NCI-H128 (cell line): ENCODE measurements around the gene PHLDB1.

ENCODE experiments used
- DNase-seq: peaks from one replicate; lab custom pipeline; 2025; ENCODE audit not compliant: unreplicated experiment; lab: John Stamatoyannopoulos, UW

Gene PHLDB1

DNA sequence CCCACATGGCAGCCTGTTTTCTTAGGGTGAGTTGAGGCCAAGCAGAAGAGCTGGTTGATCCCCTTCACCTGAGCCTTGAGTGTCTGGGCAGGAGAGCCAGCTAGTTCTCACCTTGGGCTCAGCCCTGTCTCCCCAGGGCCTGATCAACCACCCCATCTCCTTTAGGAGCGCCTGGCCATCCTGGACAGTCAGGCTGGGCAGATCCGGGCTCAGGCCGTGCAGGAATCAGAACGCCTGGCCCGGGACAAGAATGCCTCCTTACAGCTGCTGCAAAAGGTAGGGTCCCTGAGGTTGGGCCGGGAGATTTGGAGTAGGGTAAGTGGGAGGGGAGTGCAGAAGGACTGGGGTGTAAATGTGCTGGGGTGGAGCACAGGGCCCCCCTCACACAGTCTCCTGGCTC lies 31.3 kb downstream of the PHLDB1 start:
- no peak for DNase-seq

DNA sequence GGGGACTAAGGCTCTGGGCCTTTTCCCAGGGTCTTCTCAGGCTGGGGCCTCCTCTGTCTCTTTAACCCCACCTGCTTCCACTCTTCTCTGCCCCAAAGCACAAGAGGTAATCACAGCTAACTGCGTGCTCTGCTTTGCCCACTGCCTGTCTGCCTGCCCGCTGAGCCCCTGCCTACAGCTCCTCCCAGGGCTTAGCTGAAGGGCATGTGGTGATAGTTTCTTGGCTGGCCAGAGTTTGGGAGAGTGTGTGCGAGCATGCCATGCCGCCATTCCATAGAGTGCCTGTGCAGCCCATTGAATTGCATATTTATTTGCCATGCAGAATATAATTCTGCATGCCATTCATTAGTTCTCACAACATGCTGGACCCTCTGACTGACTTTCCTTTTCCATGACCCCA lies 32.5 kb downstream of the PHLDB1 start:
- DNase-seq = no peak

DNA sequence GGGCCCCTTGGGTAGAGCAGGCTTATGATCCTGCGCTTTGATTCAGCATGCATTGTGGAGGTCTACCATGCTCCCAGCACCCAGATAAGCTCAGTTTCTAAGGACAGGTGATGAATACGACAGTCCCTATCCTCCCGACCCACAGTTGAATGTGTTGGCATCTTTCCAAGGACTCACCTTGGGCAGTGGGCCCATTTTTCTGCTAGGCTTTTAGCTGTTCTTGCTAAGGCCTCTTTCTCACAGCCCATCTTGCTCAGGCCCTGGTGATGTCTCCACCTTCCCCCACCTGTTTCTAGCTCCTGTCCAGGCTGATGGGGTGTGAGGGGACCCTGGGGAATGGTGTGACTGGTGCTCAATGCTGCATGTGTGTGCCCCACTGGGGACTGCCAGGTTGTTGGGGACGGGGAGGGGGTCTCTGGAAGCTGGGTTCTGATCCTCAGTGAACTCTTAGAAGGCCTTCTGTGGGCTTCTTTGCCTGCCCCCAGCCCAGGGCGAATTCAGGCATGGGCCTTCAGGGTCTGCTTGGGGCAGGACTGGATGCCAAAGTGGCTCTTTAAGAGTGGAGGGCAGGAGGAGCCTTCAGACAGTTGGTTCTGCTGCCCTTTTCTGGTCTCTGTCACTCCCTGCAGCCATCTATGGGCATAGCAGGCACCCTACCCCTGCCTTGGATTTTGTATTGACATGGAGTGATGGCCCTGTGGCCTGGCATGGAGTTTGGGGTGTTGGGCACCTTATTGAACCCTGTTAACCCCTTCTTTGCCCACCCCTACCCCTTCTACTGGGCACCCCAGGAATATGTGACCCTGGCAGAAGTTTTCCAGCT lies 33.1 kb downstream of the PHLDB1 start:
- DNase-seq = no peak

DNA sequence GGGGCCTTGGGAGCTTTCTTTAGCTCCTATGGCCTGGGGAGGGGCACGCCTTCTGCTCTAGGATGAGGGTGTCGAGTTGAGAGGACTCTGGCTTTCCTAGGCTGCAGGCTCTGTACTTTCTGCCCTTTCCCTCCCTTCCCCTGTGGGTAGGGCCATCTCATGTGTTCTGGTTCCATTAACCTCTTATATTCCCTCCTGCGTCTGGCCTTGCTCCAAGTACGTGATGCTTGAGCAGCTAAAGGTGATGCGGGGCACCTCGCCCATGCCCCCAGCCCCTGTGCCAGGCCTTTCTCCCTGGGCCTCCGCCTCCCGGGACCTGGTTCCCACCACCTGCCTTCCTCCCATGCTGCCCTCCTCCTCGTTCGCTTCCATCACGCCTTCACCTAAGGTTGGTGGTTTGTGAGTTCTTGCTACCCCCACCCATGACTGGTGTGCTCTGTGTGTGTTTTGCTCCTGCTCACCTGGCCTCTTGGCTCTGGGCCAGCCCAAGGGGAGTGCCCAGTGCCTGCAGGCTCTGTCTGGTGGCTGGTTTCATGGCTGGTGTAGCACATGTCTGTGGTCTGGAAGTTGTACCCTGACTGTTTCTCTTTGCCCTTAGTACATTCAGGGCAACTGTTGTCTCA lies 34.1 kb downstream of the PHLDB1 start:
- peak; percentile 47 for DNase-seq

DNA sequence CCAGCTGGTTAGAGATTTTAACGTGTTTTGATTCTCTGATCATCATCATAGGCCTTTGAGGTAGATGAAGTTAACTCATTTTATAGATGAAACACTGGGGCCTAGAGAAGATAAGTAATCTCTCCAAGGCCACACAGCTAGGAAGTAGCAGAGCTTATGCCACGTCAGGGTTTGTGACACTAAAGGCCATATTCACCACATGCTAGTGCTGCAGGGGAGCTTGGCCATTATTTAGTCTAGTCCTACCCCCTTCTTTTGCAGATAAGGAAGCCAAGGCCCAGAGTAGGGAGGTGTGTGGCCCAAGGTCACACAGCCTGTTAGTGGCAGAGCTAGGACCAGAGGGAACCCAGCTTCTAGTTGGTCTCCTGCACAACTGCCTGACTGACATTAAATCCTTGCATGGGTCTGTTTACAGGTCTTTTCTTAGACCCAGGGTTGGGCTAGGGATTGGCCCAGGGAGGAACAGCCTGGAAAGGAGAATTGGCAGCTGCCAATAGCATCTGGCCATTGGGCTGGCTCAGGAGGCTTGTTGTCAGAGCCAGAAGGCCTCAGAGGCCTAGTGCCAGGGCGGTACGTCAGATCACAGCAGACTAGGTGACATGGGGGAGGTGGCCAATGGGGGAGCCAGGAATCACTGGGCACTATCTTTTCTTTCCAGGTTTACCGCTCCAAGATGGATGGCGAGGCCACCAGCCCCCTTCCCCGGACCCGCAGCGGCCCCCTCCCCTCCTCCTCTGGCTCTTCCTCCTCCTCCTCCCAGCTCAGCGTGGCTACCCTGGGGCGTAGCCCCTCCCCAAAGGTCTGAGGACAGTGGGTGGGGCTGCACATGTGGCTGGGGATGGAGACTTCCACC lies 36.0 kb downstream of the PHLDB1 start:
- DNase-seq = no peak

DNA sequence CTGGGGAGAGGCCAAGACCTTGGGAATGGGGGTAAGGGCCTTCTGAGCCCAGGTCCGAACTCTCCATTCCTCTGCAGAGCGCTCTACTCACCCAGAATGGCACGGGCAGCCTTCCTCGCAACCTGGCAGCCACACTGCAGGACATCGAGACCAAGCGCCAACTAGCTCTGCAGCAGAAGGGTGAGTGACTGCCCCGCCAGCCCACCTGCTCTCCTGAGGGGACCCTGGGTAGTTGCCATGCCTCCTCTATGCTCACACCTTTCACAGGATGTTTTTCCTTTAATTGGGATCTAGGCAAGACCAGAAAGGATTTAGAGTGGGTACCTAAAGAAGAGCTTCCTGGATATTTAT lies 36.6 kb downstream of the PHLDB1 start:
- no peak for DNase-seq

DNA sequence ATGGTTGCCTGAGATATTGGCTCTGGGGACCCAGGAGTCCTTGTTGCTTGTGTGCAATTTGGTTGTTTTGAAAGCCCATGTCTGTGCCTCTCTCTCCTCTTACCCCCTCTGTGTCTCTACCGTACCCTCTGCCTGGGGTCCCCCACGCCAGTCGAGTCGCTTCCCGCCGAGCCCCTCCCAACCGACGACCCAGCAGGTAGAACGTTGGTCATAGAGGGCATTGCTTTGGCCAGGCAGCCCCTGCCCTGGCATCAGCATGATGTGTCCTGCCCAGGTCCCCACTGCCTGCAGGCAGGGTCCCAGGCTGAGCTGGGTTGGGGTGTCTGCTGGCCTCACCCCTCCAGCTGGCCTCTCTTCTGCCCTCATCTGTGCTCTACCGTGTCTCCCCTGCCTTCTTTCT lies 37.1 kb downstream of the PHLDB1 start:
- DNase-seq = no peak

DNA sequence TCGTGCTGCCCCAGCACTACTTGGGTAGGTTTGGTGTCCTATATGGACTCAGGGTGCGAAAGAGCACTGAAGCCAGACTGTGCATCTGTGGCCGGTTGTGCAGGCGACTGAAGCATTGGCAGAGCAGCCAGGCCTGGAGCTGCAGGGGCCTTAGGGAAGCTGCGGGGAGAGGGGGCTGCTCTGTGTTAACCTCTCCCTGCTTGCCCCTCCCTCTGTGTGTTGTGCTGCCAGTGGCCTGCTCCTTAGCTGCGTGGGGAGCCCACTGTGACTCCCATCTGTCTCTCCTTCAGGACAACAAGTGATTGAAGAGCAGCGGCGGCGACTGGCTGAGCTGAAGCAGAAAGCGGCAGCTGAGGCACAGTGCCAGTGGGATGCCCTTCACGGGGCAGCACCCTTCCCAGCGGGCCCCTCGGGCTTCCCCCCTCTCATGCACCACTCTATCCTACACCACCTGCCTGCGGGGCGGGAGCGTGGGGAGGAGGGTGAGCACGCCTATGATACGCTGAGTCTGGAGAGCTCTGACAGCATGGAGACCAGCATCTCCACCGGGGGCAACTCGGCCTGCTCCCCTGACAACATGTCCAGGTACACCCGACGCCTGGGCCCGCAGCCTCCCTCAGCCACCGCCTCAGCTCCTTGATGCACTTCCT lies 37.8 kb downstream of the PHLDB1 start:
- no peak for DNase-seq

DNA sequence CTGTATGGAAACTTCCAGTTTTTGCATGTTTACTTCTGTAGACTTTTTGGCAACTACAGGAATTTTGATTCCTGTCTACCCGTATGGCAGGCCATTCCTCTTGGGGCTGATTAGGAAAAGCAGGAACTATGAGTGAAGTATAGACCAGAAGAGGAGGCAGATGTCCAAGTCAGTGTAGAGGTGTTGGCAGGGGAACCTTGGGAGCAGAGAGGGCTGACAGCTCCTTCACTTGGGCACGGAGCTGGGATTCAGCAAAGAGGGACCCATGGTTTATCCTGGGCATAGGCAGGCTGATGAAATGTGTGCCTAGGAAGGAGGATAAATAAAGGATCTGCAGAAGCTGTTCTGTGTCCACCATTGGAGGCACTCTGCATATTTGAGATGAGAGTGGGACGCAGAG lies 39.0 kb downstream of the PHLDB1 start:
- no peak for DNase-seq

DNA sequence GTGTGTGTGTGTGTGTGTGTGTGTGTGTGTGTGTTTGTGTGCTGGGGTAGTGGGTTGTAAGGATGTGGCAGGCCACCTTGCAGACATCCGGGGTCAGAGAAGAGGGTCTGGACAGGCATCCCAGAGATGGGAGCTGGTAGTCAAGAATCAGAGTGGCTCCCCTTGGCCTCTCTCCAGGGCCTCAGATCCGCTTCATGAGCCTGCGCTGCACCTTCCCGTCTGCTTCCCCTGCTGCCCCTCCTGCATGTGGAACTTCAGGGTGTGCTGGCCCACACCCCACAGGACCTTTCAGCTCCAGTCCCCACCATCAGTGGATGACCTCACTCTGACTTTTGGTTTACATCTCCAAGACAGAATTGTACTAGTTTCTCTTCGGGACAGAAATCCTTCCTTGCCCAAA lies 40.9 kb downstream of the PHLDB1 start:
- no peak for DNase-seq

DNA sequence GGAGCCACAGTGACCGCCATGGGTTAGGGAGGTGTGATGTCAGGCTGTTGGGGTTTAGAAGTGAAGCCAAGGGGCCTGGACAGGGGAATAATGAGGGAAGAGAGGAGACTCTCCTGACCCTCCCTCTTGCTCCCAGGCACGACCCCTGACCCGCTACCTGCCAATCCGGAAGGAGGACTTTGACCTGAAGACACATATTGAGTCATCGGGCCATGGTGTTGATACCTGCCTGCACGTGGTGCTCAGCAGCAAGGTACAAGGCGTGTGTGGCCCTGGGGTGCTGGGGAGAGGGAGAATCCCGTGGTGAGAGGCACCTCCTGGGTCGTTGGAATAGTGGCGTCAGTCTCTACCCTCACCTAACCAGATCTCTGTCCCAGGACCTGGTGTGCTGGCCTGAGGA lies 42.5 kb downstream of the PHLDB1 start:
- no peak for DNase-seq

DNA sequence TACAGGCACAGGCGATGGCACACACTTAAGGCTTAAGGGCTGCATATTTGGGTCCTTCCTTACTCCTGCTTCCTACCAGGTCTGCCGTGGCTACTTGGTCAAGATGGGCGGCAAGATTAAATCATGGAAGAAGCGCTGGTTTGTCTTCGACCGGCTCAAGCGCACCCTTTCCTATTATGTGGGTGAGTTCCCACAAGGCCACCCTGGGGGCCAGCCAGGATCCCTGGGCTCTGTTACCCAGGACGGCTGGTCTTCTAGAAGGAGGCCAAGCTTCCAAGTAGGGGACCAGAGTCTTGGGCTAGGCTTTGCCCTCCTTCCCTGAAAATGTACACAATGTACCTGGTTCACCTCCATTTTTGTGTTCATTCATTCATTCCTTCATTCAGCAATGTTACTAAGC lies 43.0 kb downstream of the PHLDB1 start:
- no peak for DNase-seq

DNA sequence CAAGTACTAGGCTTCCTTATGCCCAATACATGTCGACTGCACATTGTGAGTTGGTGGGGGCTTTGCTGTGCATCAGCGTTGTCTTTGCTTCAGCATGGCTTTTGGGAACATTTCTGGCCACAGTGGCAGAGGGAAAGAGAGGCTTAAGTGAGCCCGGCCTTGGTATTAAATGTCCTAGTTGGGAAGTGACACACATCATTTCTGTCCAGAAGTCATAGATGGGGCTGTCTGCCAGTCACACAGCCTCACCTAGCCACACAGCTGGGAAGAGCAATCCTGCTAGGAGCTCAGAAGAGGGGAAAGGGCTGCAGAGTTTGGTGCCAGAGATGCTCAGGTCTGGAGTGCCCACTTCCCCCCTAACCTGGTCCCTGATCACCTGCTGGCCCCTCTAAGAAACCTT lies 44.4 kb downstream of the PHLDB1 start:
- no peak for DNase-seq

DNA sequence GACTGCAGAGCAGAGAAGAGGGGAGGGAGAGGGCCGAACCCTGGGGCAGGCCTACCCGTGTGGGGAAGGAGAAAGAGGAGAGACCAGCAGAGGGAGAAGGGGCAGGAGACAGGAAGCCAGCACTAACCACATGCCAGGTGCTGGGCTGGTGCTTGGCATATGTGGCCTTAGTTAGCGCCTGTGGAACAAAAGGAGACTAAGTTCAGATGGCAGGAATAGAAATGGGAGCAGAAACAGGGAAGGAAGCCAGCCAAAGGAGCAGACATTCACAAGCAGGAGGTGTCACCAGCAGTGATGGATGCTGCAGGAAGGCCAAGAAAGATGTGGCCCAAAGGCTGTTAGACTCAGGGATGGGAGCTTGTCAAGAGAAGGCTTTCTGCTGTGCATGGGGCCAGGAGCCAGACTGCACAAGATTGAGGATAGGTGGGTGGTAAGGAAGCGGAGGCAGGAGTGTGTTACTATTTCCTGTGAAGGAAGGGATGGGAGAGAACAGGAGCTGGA lies 45.3 kb downstream of the PHLDB1 start:
- no peak for DNase-seq

DNA sequence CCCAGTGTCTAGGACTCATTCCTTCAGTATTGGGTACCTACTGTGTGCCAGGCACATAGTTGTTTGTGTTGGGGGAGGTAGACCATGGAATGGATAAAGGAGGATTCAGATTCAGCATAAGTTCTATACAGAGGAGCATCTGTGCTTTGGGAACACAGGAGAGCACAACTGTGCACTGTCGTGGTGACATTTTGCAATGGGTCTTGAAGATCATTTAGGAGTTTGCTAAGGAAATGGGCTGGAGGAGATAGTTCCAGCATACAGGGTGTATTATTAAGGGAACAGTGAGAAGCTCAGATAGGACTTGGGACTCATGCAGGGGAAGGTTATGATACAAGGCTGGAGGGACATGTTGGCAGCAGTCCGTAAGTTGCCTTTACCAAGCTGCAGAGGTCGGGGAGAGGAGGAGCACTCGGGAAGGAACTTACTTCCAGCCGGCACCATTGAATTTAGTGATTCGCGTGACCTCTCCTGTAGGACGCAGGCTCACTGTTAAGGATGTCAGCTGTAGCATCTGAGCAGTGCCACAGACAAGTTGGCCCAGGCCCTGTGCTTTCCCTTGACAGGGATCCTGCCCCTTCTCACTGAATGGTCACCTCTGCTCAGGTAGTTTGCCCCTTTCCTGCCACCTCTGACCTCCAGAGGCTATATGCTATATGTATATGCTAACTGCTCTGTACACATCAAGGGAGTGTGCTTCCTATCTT lies 46.4 kb downstream of the PHLDB1 start:
- no peak for DNase-seq

DNA sequence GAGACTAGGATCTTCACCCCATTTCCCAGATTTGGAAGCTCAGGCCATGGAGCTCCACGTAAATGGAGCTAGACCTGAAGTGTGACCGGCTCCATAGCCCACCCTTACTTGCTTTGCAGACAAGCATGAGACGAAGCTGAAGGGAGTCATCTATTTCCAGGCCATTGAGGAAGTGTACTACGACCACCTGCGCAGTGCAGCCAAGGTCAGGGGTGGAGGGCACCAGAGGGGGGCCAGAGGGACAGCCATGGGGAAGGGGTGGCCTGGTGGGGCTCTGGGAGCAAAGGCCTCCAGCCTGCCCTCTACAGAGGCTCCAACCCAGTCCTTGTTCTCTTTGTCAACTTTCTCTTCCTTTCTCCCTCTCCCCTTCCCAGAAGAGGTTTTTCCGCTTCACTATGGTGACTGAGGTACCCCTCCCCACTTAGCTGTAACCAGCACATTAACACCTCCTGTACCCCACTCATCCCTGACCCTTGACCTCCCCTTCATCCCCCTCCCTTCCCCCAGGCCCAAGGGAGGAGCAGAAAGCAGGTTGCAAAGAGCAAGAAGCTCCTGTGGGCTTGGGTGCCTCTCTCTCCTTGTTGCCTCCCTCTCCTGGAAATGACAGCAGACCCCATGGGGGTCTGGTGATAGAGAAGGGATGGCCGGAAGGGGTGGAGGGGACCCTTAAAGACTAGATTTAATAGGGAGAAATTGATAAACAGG lies 48.2 kb downstream of the PHLDB1 start:
- no peak for DNase-seq

DNA sequence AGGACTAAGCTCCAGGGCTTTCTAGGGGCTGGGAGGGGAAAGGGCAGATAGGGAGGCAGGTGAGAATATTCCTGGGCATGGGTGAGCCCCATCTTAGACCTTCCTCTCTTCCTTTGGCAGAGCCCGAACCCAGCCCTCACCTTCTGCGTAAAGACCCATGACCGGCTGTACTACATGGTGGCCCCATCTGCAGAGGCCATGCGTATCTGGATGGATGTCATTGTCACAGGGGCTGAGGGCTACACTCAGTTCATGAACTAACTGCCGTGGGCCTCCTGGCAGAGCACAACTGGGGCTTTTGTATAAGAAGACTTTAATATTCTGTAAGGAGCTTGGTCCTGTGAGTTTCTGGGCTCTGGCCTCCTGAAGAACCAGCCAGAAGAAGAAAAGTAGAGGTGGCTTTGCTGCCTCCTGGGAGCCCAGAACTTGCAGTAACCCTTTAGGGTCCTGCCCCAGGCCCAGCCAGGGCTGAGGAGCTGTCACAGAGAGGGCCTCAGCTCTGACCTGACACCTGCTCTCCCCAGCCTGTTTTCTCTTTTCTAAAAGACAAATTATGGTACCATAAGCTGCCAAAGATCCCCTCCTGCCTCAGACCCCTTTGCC lies 49.2 kb downstream of the PHLDB1 start:
- DNase-seq = no peak

DNA sequence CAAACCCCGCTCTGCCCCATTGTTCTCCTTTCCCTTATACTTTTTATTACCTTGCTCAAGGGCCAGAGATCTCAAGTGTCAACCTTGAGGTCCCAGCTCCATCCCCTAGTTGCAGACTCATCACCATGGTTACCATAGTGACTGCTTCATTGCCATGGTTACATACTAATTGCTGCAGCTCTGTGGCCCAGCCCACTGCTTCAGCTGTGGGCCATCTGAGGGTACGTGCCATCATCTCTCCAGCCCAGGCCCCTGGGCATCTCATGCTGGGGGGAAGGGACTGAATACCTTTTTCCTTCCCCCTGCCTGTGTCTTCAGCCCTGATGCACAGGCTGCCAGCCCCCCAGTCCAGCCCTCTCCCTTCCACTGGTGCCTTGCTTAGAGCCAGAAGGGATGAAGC lies 49.8 kb downstream of the PHLDB1 start:
- no peak for DNase-seq

DNA sequence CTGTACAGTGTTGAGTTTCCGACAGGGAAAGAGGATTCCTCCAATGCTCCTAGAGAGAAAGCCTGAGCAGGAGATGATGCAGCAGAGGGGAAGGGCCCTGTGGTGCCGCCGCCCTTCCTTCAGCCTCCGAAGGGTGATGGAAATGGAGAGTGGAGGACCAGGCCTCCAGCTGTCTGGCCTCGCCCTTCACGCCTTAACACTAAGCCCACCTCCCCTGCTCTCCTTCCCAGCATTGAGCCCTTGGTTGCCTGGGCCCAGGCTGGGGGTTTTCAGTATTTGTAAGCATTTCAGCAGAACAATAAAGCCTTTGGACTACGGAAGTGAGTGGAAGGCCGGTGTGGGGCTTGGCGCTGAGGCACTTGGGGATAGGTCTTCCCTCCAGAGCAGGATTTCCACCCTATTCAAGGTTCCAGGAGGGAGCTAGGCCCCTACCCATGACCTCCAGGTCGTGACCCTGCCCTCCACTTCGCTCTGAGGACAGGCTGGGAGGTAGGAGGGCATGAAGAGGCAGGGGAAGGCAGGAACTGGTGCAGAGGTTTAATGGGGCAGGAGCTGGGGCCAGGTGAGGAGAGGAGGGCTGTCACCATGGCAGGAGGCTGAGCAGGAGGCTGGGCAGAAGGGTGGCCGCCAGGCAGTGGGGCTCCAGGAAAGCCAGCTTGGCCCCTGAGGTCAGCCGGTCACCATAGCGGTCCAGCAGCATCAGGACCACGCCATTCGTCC lies 50.5 kb downstream of the PHLDB1 start:
- no peak for DNase-seq
